ENCODE results near the gene FEZ2. TPM values are rescaled to one million over a fixed set of nuclear protein-coding genes. Genes with fewer than 3 reads are reported as not detected.
A peak's percentile ranks its signal among the peaks of the same experiment; 100 is the strongest.

FEZ2 gene
- polyA plus RNA-seq, 1 of the 3 experiments (the other 2 are of a cell fraction) = 37.2 TPM

- TF ChIP-seq MAX (IDR thresholded peaks at IDR 0.05; ENCODE audit: low read depth) = no peak
- TF ChIP-seq RFX5 (IDR thresholded peaks at IDR 0.05; ENCODE audit: low read length) = no peak
- 0 out of 2 replicates have a peak, but pooled peaks have one; percentile 25 for TF ChIP-seq NFIC (IDR thresholded peaks at IDR 0.05; ENCODE audit: borderline replicate concordance)
- TF ChIP-seq SMC3 (IDR thresholded peaks at IDR 0.05; ENCODE audit: low read depth, low read length) = no peak
- TF ChIP-seq GATA2 (CRISPR knock-in tag; IDR thresholded peaks at IDR 0.05) = no peak
- no peak for TF ChIP-seq TEAD4 (IDR thresholded peaks at IDR 0.05; ENCODE audit: borderline replicate concordance, insufficient read depth)
- TF ChIP-seq FOXJ3 (CRISPR knock-in tag; IDR thresholded peaks at IDR 0.05) = no peak
- no peak for TF ChIP-seq USF2 (IDR thresholded peaks at IDR 0.05; ENCODE audit: borderline replicate concordance, low read depth, low read length)
- TF ChIP-seq EZH2phosphoT487 (IDR thresholded peaks at IDR 0.05; ENCODE audit: borderline replicate concordance, low read depth) = no peak
These were observed 35.6 kb upstream of the FEZ2 start (continued) for GRCh38 chr2:36633470-36634092.

GRCh38 chr2:36626756-36627155, 28.8 kb upstream of the FEZ2 start:
- Histone ChIP-seq H3K27me3 (ENCODE audit: insufficient read depth) (no peaks in the 10 kb centered on the region), H4K20me1 (ENCODE audit: insufficient read depth) (no peaks in the 10 kb centered on the region), H3K9me2 (no peaks in the 10 kb centered on the region), H3K27ac (ENCODE audit: low read depth in 2 of 2, low read length in 1 of 2) (no peak overlapping the region), H3K36me3 (replicated peaks in 1 of 2; ENCODE audit: control insufficient read depth in 1 of 2, insufficient read depth in 2 of 2, low read length in 1 of 2) (no peaks in the 10 kb centered on the region), H3F3A (replicated peaks; ENCODE audit: insufficient read depth) (no peaks in the 10 kb centered on the region), H3K4me1 (ENCODE audit: control insufficient read depth in 1 of 2, insufficient read depth in 2 of 2, low read depth in 1 of 2, low read length in 1 of 2) (no peaks in the 10 kb centered on the region), H3K9ac (no peak overlapping the region), H3K4me3 (ENCODE audit: low read depth in 2 of 2, low read length in 1 of 2) (no peak overlapping the region), H3K9me3 (peaks cover 7% of the 10 kb centered on the region; the same call in 1 of the 2 replicates), H3K79me2 (ENCODE audit: insufficient read depth) (no peaks in the 10 kb centered on the region), H2AFZ (ENCODE audit: low read depth) (no peak overlapping the region), H3K4me2 (no peak overlapping the region)
- POLR2A ChIA-PET = no interaction called here
- 87% methylated on average over 3 of the region's 3 CpGs for WGBS (ENCODE audit: low lambda C conversion rate)
- CTCF ChIA-PET = interaction anchor here (1.3 kb wide), 1 partner anchor 38 kb away, joined by 3 read pairs; no protein-coding TSS in a partner anchor
- no peak for DNase-seq
- TF ChIP-seq FOSL2 (IDR thresholded peaks at IDR 0.05; ENCODE audit: borderline replicate concordance, low read depth) (no peak), ELF1 (IDR thresholded peaks at IDR 0.05) (no peak), SMC3 (IDR thresholded peaks at IDR 0.05; ENCODE audit: low read depth, low read length) (no peak), USF2 (IDR thresholded peaks at IDR 0.05; ENCODE audit: borderline replicate concordance, low read depth, low read length) (no peak), CTCF (IDR thresholded peaks at IDR 0.05) (no peak), TCF12 (IDR thresholded peaks at IDR 0.05) (no peak), REST (IDR thresholded peaks at IDR 0.05; ENCODE audit: low read depth, low read length) (no peak), TEAD4 (IDR thresholded peaks at IDR 0.05; ENCODE audit: borderline replicate concordance, insufficient read depth) (no peak), CHD2 (IDR thresholded peaks at IDR 0.05; ENCODE audit: low read length, partially characterized antibody) (no peak), MEF2A (IDR thresholded peaks at IDR 0.05; ENCODE audit: borderline replicate concordance, low read depth) (no peak), ZBTB33 (IDR thresholded peaks at IDR 0.05; ENCODE audit: borderline replicate concordance, low read depth) (no peak), TAF1 (IDR thresholded peaks at IDR 0.05; ENCODE audit: borderline replicate concordance, low read depth, low read length) (no peak), NFIC (IDR thresholded peaks at IDR 0.05; ENCODE audit: borderline replicate concordance) (no peak), MAX (IDR thresholded peaks at IDR 0.05; ENCODE audit: low read depth) (no peak), YY1 (IDR thresholded peaks at IDR 0.05; ENCODE audit: low read depth) (no peak), NRF1 (IDR thresholded peaks at IDR 0.05; ENCODE audit: low read depth, low read length) (no peak), FOXJ3 (CRISPR knock-in tag; IDR thresholded peaks at IDR 0.05) (no peak)
